PC-9 (cell line): Measurements from ENCODE around the gene PSRC1. TPM values are rescaled to one million over a fixed set of nuclear protein-coding genes. Genes with fewer than 3 reads are reported as not detected.

Experiments used
- BruUV-seq: library from RNA; stranded (reverse); fragments of 400-500 nt; replicated peaks from 2 replicates; lab custom pipeline; 2021; lab: Mats Ljungman, UMichigan
- CTCF ChIA-PET: fragments of 300-600 bp; sonication (Branson Sonifier 250); formaldehyde crosslinking; loops from one replicate; lab custom pipeline; 2022; ENCODE audit warnings: antibody characterized with exemption; lab: Charles Lee
- POLR2A ChIA-PET: fragments of 300-600 bp; sonication (Branson Sonifier 250); formaldehyde crosslinking; loops from one replicate; lab custom pipeline; 2022; ENCODE audit warnings: antibody characterized with exemption; ENCODE audit not compliant: unreplicated experiment; lab: Charles Lee
- DNase-seq, 2 experiments: peaks; one replicate each; pipeline versions ENCODE4 v3.0.0 to v3.0.0-alpha.2; 2015 to 2022; ENCODE audit warnings: mixed read lengths in 1 of 2
- H2AFZ ChIP-seq: fragments of 200-600 bp; sonication (generic); 2 replicates; pipeline ENCODE4 v1.8.1; 2017; ENCODE audit warnings: antibody characterized with exemption
- H3F3A ChIP-seq: fragments of 200-600 bp; sonication (generic); 2 replicates; pipeline ENCODE4 v1.8.1; 2017; ENCODE audit warnings: antibody characterized with exemption, mild to moderate bottlenecking, low read depth; ENCODE audit not compliant: insufficient read depth
- H3K27ac ChIP-seq: fragments of 200-600 bp; sonication (generic); 2 replicates; pipeline ENCODE4 v1.6.1; 2016; ENCODE audit warnings: mixed run types
- H3K27me3 ChIP-seq: fragments of 200-600 bp; sonication (generic); 2 replicates; pipeline ENCODE4 v1.6.1; 2016; ENCODE audit warnings: low read depth, mixed run types; ENCODE audit not compliant: insufficient read depth
- H3K36me3 ChIP-seq: fragments of 200-600 bp; sonication (generic); 2 replicates; pipeline ENCODE4 v1.6.1; 2016; ENCODE audit warnings: low read depth, mixed run types
- H3K4me1 ChIP-seq: fragments of 200-600 bp; sonication (generic); replicated peaks from 2 replicates; pipeline ENCODE4 v1.6.1; 2016; ENCODE audit warnings: mixed run types; ENCODE audit not compliant: insufficient read depth
- H3K4me2 ChIP-seq: fragments of 200-600 bp; sonication (generic); 2 replicates; pipeline ENCODE4 v1.6.1; 2017; ENCODE audit warnings: mixed run types
- H3K4me3 ChIP-seq: fragments of 200-600 bp; sonication (generic); 2 replicates; pipeline ENCODE4 v1.6.1; 2016; ENCODE audit warnings: mixed run types
- H3K79me2 ChIP-seq: fragments of 200-600 bp; sonication (generic); 2 replicates; pipeline ENCODE4 v1.6.1; 2017; ENCODE audit warnings: low read depth, mixed run types
- H3K9me2 ChIP-seq: fragments of 200-600 bp; sonication (generic); 2 replicates; pipeline ENCODE4 v1.8.1; 2017; ENCODE audit warnings: mild to moderate bottlenecking; ENCODE audit not compliant: insufficient read depth
- H3K9me3 ChIP-seq: fragments of 200-600 bp; sonication (generic); 2 replicates; pipeline ENCODE4 v1.8.1; 2016; ENCODE audit warnings: low read depth; ENCODE audit not compliant: insufficient read depth
- H4K20me1 ChIP-seq: fragments of 200-600 bp; sonication (generic); 2 replicates; pipeline ENCODE4 v1.8.1; 2017; ENCODE audit not compliant: insufficient read depth
- EZH2 ChIP-seq: fragments of 200-600 bp; sonication (generic); IDR thresholded peaks from 2 replicates; pipeline ENCODE4 v1.8.0; 2017; ENCODE audit warnings: antibody characterized with exemption, low read depth
- intact Hi-C: fragments of 100-400 bp; cut with micrococcal nuclease; formaldehyde crosslinking; loops from one replicate; pipeline ENCODE4 v1.10.0; 2022; ENCODE audit not compliant: unreplicated experiment
- total RNA-seq: library from RNA; stranded (reverse); gene quantifications from 2 replicates; pipeline ENCODE4 v1.2.3, GENCODE V29; 2021
- TF ChIP-seq, protein P1 (sequence below): fragments of 200-600 bp; sonication (generic); conservative IDR thresholded peaks from 2 replicates; pipeline ENCODE4 v1.6.1; 2017; ENCODE audit warnings: mixed run types, antibody characterized with exemption, mild to moderate bottlenecking, moderate library complexity

PSRC1 gene
- total RNA-seq, 1 experiment from 2014 or later: 26.4 TPM

DNA sequence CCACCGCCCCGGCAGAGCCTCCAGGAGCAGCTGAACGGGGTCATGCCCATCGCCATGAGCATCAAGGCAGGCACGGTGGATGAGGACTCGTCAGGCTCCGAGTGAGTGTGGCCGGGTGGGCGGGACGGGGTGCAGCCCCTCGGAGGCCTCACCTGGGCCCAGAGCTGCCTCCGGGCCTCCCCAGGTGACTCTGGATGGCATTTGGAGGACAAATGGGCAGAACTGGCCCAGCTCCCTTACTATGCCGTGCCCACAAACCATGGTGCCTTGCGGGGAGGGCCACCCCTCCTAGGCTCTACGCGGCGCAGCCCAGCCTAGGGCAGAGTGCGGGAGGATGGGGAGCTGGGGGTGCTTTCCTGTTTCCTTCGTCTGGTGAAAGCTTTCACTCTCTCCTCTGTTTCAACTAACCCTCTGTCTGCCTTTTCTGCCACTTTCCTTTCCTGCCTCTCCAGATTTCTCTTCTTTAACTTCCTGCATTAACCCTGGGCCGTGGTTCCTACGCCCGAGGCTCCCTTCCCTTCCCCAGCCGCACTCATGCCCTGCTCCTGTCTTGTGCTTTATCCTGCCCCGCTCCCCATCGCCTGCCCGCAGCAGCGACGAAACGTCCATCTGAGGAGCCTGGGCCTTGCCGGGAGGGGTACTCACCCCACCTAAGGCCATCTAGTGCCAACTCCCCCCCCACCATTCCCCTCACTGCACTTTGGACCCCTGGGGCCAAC is 9.2 kb downstream of the PSRC1 start:
- Histone ChIP-seq H3K4me3 (peak overlapping the region; percentile 49), H3K27ac (peak overlapping the region; percentile 78), H3K36me3 (no peaks in the 10 kb centered on the region), H3F3A (peaks cover 48% of the 10 kb centered on the region), H3K4me1 (peaks cover 57% of the 10 kb centered on the region), H3K4me2 (peak overlapping the region; percentile 80), H2AFZ (no peak overlapping the region), H4K20me1 (no peaks in the 10 kb centered on the region), H3K9me2 (no peaks in the 10 kb centered on the region), H3K9me3 (no peaks in the 10 kb centered on the region), H3K79me2 (peaks cover 23% of the 10 kb centered on the region), H3K27me3 (no peaks in the 10 kb centered on the region)
- intact Hi-C loops: loop anchor here (1.0 kb wide), 1 partner anchor 10 kb away; no protein-coding TSS in a partner anchor
- TF ChIP-seq EZH2: no peak
- TF ChIP-seq, protein P1, sequence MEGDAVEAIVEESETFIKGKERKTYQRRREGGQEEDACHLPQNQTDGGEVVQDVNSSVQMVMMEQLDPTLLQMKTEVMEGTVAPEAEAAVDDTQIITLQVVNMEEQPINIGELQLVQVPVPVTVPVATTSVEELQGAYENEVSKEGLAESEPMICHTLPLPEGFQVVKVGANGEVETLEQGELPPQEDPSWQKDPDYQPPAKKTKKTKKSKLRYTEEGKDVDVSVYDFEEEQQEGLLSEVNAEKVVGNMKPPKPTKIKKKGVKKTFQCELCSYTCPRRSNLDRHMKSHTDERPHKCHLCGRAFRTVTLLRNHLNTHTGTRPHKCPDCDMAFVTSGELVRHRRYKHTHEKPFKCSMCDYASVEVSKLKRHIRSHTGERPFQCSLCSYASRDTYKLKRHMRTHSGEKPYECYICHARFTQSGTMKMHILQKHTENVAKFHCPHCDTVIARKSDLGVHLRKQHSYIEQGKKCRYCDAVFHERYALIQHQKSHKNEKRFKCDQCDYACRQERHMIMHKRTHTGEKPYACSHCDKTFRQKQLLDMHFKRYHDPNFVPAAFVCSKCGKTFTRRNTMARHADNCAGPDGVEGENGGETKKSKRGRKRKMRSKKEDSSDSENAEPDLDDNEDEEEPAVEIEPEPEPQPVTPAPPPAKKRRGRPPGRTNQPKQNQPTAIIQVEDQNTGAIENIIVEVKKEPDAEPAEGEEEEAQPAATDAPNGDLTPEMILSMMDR: no peak
- BruUV-seq: no TSS peak
- CTCF ChIA-PET: interaction anchor here (0.7 to 0.9 kb wide), 2 partner anchors 124 to 126 kb away, joined by 3 read pairs; partner anchors contain the start of gene SORT1
- POLR2A ChIA-PET: interaction anchor here (0.8 to 1.0 kb wide), 2 partner anchors 19 to 24 kb away, joined by 3 to 7 read pairs; no protein-coding TSS in a partner anchor
- no peak for DNase-seq

DNA sequence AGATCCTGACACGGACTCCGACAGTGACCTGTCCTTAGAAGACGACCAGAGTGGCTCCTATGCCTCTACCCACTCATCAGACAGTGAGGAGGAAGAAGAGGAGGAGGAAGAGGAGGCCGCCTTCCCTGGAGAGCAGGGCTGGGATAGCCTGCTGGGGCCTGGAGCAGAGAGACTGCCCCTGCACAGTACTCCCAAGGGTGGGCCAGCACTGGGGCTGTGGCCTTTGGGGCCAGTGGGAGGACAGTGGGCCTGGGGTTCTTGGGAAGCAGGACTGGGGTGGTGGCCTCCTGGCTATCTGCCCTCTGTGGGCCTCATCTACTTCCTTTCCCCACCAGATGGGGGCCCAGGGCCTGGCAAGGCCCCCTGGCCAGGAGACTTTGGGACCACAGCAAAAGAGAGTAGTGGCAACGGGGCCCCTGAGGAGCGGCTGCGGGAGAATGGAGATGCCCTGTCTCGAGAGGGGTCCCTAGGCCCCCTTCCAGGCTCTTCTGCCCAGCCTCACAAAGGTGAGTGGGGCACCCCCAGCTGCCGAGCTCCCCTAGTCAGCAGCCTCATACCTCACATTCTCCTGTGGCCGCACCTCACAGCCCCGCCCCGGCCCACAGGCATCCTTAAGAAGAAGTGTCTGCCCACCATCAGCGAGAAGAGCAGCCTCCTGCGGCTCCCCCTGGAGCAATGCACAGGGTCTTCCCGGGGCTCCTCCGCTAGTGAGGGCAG is 10.0 kb downstream of the PSRC1 start:
- CTCF ChIA-PET: interaction anchor here (0.7 to 0.9 kb wide), 2 partner anchors 125 to 127 kb away, joined by 3 read pairs; partner anchors contain the start of gene SORT1
- BruUV-seq: no TSS peak

More for the DNA sequence above, 10.0 kb downstream of the PSRC1 start:
- TF ChIP-seq EZH2: no peak
- TF ChIP-seq, protein P1: peak; percentile 42; the same call in 1 of the 2 replicates
- H4K20me1 ChIP-seq: no peaks in the 10 kb centered on the region
- peaks cover 16% of the 10 kb centered on the region for H3K79me2 ChIP-seq
- H3K9me2 ChIP-seq: no peaks in the 10 kb centered on the region
- intact Hi-C loops: no loop called here
- POLR2A ChIA-PET: interaction anchor here (0.6 to 1.0 kb wide), 3 partner anchors 19 to 613 kb away, joined by 3 to 7 read pairs (median 4); no protein-coding TSS in a partner anchor
- H3K27ac ChIP-seq: peak overlapping the region; percentile 78
- H3K4me2 ChIP-seq: peak overlapping the region; percentile 80
- H3K27me3 ChIP-seq: no peaks in the 10 kb centered on the region
- no peaks in the 10 kb centered on the region for H3K36me3 ChIP-seq
- peak overlapping the region; percentile 49; the same call in 1 of the 2 replicates for H3K4me3 ChIP-seq
- no peak overlapping the region for H2AFZ ChIP-seq
- H3K9me3 ChIP-seq: no peaks in the 10 kb centered on the region
- peaks cover 54% of the 10 kb centered on the region for H3K4me1 ChIP-seq
- peak; percentile 72 to 77 for DNase-seq
- H3F3A ChIP-seq: peaks cover 40% of the 10 kb centered on the region
